DLD1 (cell line): ENCODE measurements around the gene CUL9.

Experiments used
- in situ Hi-C: cut with HindIII; loops from 2 replicates; pipeline ENCODE4 v1.10.0; 2017; ENCODE audit warnings: low sequenced_read_pairs

The CUL9 gene

DNA sequence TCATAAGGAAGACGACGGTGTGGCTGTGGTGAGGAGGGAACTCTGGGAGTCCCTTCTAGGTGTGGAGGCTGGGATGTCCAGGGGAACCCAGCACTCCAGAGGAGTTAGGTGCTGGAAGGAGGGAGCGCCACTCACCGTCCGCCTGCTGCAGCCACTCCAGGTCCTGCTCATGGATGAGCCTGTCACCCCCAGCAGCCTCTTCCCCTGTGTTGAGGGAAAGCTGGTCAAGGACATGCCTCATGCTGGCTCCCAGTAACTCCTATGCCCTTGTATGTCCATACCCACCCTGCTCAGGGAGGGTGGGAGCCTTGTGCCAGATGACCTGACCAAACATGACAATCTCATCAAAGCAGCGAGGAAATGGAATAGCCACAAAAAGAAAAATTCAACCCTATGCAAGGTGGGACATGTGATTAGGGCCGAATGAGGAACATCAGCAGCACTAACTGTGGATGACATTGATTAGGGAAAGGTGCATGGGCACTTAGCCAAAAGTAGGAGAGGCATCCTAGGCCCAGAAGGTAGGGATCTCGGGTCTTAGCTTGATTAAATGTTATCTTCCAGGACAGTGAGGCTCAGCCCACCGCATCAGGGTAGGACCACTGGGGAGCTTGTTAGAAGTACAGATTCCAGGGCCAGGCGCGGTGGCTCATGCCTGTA is 44.3 kb downstream of the CUL9 start:
- in situ Hi-C loops: no loop called here

DNA sequence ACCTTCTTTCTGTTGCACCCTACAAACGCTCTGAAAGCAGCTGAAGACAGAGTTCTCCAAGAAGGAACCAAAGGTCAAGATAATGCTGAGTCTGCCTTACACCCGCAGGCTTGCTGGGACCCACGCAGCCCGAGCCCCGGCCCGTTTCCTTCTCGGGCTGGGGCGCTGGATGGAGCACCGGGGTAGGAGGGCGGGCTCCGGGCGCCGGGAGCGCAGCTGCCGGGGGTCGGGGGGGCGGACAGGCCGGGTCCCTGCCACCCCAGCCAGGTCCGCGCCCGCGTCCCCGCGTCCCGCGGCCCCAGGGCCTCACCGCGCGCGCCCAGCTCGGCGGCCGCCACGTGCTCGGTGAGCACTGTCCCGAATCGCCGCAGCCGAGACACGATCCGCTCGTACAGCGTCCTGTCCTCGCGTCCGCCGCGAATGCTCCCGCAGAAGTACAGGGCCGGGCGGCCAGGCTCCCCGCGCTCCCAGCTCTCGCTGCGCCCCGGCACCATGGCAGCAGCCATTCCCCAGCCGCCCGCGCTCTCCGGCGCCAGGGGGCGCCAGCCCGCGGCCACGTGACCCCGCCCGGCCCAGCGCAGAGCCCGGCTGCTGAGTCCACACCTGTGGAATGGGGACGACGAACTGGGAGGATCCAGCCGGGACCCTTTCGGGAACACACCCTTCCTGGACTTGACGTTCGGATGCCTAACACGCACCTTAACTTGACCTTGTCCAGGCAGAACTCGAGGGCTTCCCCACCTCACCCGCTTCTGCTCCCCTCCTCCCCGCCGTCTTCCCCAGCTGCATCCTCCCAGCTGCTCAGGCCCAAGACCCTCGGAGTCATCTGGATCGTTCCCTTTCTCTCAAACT is 47.2 kb downstream of the CUL9 start, which contains the start of gene DNPH1:
DNPH1 (minus strand) TSS at position 531 of the 852 bp plus-strand sequence; CDS start at position 506, 25 bp downstream.
- in situ Hi-C loops: no loop called here

DNA sequence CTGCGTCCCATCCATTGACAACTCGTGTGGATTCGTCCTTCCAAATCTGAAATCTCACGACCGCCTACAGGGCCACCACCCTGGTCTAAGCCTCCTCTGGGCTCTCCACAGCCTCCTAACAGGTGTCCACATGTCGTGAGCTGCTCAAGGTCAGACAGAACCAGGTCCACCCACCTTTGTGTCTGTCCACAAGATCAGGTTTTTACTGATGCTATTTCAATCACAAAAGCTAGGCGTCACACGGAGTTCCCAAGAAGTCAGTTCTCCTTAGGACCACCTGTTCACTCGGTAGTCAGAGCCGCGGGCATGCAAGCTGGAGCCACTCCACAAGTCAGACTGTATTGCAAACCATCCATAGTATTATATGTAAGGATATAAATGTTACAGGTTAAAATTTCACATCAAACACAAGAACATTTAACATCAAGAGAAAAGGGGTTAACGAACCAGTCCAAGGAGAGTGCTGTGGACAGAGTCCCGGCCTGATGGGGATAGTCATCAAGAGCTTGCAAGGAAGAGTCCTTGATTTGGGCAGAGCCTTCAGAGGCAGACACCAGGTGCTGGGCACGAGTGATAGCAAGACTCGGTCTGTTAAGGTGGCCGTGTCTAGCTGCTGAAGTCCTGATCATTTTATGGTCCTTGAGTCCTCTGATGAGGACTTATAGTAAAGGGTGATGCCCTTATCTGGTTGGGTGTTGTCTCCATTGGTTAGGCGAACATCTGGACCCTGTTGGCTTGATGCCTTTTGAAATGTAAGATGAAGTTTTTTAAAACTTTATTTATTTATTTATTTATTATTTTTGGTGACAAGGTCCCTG is 48.0 kb downstream of the CUL9 start:
- in situ Hi-C loops: no loop called here

DNA sequence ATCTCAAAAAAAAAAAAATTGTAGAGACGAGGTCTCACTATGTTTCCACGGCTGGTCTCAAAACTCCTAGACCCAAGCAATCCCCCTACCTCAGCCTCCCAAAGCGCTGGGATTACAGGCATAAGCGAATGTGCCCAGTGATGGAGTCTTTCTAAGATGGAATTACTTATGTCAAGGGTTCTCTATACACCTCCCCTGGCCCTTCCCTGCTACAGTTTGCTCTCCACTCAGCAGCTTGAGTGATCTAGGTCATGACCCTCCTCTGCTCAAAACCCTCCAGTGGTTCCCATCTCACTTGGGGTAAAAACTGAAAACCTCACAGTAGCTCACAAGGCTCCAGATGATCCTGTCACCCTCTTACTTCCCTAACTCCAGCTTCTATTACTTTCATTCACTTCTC is 49.1 kb downstream of the CUL9 start:
- in situ Hi-C loops: no loop called here

DNA sequence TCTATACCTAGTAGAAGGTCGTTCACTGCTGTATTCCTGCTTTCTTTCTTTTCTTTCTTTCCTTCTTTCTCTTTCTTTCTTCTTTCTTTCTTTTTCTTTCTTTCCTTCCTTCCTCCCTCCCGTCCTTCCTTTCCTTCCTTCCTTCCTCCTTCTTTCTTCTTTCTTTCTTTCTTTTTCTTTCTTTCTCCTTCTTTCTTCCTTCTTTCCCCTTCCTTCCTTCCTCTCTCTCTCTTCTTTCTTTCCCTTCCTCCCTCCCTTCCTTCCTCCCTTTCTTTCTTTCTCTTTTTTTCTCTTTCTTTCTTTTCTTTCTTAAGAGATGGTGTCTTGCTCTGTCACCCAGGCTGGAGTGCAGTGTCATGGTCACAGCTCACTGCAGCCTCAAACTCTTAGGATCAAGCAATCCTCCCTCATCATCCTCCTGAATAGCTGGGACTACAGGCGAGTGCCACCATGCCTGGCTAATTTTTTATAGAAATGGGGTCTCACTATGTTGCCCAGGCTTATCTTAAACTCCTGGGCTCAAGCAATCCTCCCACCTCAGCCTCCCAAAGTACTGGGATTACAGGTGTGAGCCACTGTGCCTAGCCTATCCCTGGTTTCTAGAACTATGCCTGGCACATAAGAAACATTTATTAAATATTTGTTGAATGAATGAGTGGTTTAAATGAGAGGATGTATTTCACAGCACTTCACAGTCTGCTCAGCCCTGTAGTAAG is 49.9 kb downstream of the CUL9 start:
- in situ Hi-C loops: no loop called here

DNA sequence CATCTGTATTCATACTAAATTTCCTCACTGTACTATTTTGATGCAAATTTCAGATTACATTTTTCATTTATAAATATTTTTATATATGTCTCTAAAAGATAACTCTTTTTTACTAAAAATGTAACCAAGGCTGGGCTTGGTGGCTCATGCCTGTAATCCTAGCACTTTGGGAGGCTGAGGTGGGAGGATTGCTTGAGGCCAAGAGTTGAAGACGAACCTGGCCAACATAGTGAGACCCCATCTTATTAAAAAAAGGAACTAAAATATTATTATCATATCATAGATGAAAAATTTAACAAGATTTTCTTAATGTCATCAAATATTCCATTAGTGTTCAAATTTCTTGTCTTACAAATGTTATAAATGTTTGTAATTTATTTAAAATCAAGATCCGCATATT is 53.8 kb downstream of the CUL9 start:
- in situ Hi-C loops: no loop called here

DNA sequence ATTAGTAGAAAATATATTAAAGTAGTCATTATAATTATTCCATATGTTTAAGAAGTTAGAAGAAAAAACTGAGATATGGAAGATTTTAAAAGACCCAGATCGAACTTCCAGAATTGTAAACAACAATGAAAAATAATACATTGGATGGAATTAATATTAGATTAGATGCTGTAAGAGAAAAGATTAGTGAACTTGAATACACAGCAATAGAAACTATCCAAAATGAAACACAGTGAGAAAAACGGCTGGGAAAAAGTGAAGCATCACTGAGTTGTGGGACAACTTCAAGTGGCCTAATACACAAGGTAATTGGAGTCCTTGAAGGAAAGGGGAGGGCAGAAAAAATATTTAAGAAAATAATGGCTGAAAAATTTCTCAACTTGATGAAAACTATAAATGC is 57.1 kb downstream of the CUL9 start:
- in situ Hi-C loops: no loop called here

DNA sequence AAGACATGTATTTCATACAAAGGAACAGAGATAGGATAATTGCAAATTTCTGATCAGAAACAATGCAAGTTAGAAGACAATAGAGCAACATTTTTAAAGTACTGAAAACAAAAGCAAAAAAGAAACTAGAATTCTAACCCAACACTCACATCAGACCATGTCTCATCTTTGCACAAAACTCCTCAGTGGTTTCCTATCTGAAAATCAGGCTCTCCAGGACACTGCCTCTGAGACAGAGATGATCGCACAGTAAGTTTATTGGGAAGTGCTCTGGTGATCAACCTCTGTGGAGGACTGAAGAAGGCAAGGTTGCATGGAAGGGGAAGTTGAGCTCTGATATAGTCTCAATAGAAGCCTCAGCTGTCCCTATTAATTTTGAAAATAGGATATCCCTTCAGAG is 59.0 kb downstream of the CUL9 start:
- in situ Hi-C loops: no loop called here

- in situ Hi-C loops: no loop called here
Measured at GRCh38 chr6:43241446-43241845, 59.5 kb downstream of the CUL9 start.

DNA sequence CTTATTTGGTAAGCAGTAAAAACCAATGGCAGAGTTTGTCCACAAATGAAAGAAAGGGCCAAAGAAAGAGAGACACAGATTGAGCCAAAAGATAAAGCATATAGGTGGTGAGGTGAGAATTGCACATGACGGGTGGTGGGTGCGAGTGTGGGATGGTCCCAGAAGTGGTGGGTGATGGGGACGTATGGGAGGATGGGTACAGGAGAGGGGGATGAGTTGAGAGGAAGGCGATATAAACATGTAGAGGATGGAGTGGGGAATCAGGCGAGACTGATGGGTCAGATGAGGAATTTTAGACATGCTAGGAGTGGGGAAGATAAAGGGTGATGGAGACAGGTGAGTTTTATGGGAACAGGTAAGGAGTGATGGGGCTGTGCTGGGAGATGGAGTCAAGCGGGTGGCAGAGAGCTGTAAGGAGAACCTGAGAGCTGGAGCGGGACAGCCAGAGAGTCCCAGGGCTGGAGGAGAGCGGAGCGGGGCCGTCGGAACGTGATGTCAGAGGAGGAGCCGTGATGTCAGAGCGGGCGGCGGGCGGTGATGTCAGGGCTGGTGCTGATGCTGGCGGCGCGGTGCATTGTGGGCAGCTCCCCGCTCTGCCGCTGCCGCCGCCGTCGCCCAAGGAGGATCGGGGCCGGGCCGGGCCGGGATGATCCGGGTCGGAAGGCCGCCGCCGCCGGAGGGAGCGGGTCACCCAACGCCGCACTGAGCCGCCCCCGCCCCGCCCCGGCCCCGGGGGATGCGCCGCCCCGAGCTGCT is 61.1 kb downstream of the CUL9 start, which contains the start of gene TTBK1:
TTBK1 (plus strand) TSS at position 574 of the 756 bp plus-strand sequence. CDS start 3,180 bp downstream, outside the sequence.
- in situ Hi-C loops: no loop called here

GRCh38 chr6:43243664-43244321 is 61.8 kb downstream of the CUL9 start:
- in situ Hi-C loops: no loop called here

GRCh38 chr6:43246301-43247113 is 64.5 kb downstream of the CUL9 start:
- in situ Hi-C loops: no loop called here

DNA sequence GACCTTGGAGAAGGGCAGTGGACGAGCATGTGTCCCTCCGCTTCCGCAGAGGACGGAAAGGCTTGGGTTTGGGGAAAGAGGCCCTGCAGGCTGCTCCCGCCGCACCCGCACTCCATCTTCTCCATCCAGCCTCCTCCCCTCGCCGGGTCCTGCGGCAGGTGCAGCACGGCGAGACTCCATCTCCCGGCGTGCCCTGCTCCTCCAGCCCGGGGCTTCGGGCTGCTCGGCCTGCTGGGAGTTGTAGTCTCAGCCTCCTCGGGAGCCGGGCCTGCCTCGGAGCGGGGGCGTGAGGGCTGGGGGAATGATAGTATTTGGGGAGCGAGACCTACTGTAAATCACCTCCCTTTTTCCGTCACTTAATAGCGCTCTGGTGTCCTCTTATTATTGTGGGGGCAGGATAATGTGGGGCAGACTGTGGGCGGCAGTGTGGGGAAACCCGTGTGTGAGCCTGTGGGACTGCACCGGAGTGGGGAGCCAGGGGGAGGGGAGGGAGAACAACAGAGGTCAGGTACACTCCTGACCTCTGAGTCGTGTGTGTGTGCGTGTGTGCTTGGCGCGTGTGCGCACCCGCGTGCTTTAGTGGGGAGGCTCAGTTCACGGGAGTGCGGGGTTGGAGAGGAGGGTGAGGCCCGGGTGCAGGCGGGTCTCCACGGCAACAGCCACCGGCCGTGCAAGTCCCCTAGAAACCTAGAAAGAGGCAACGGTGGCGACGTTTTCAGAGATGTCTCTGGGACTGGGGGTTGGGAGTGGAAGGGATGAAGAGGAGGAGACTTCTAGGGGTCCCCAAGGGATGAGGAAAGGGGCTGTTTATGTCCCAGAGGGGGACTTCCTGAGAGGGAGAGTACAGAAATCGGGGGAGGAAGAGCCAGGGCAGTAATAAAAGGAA is 65.4 kb downstream of the CUL9 start:
- in situ Hi-C loops: no loop called here

GRCh38 chr6:43248101-43248500 is 66.1 kb downstream of the CUL9 start:
- in situ Hi-C loops: no loop called here

DNA sequence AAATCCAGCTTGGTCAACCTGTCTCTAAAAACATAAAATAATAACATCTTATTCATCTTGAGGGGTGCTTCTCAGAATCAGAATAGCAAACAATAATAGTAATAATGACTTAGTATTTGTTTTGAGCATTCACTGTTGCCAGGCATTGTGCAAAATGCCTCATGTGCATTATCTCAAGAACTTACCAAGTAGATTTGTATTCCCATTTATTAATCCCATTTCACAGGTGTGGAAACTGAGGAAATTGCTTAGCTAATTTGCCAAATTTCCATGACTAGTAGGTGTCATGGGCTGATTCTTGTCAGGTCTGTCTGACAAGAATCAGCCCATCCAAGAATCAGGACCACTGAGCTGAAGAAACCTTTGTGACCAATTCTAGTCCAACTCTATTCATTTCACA is 66.8 kb downstream of the CUL9 start:
- in situ Hi-C loops: no loop called here

GRCh38 chr6:43250992-43251373 is 69.0 kb downstream of the CUL9 start:
- in situ Hi-C loops: no loop called here

GRCh38 chr6:43253401-43253800 is 71.4 kb downstream of the CUL9 start:
- in situ Hi-C loops: no loop called here
